ENCODE measurements around the gene WNT10A. TPM values are rescaled to one million over a fixed set of nuclear protein-coding genes. Genes with fewer than 3 reads are reported as not detected.
A peak's percentile ranks its signal among the peaks of the same experiment; 100 is the strongest.

Gene WNT10A
- total and polyA plus RNA-seq, 2 donors (not counting 1 experiment from before 2014, with no cell fraction given) = 15.2 to 36.6 TPM

GRCh38 chr2:218882461-218882816 is 1.8 kb downstream of the WNT10A start:
- peak; percentile 59 for DNase-seq
- ChIA-PET POLR2A (interaction anchor here (0.6 to 15.0 kb wide), 2 partner anchors 13 to 28 kb away, joined by 3 to 490 read pairs; no protein-coding TSS in a partner anchor), CTCF (interaction anchor here (23.0 kb wide), 1 partner anchor 12 kb away, joined by 1627 read pairs; no protein-coding TSS in a partner anchor)
- peaks cover 70 to 88% of the 10 kb centered on the region in 2 donors for H3K4me1 ChIP-seq (ENCODE audit: control insufficient read depth in 2 of 2, insufficient read depth in 2 of 2, low read length in 2 of 2)
- no peaks in the 10 kb centered on the region for H3K36me3 ChIP-seq (replicated peaks in 1 of 2; ENCODE audit: control extremely low read depth in 1 of 2, control insufficient read depth in 1 of 2, extremely low read depth in 1 of 2, insufficient read depth in 2 of 2, low read length in 1 of 2)
- intact Hi-C loops (cut with micrococcal nuclease) = loop anchor here (5.0 kb wide), 2 partner anchors 485 to 590 kb away; partner anchors contain the start of genes CTDSP1 and TMBIM1
- TF ChIP-seq EZH2 (IDR thresholded peaks at IDR 0.05; ENCODE audit: borderline replicate concordance, insufficient read depth, low read depth, low read length, poor library complexity, severe bottlenecking) = no peak
- TF ChIP-seq, protein P1, sequence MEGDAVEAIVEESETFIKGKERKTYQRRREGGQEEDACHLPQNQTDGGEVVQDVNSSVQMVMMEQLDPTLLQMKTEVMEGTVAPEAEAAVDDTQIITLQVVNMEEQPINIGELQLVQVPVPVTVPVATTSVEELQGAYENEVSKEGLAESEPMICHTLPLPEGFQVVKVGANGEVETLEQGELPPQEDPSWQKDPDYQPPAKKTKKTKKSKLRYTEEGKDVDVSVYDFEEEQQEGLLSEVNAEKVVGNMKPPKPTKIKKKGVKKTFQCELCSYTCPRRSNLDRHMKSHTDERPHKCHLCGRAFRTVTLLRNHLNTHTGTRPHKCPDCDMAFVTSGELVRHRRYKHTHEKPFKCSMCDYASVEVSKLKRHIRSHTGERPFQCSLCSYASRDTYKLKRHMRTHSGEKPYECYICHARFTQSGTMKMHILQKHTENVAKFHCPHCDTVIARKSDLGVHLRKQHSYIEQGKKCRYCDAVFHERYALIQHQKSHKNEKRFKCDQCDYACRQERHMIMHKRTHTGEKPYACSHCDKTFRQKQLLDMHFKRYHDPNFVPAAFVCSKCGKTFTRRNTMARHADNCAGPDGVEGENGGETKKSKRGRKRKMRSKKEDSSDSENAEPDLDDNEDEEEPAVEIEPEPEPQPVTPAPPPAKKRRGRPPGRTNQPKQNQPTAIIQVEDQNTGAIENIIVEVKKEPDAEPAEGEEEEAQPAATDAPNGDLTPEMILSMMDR (IDR thresholded peaks at IDR 0.05) = no peak
- no CpG with 5 or more reads among the region's 1 CpG for WGBS (ENCODE audit: insufficient coverage)
- H3K27me3 ChIP-seq (replicated peaks in 1 of 4; ENCODE audit: control extremely low read depth in 1 of 4, control insufficient read depth in 3 of 4, insufficient read depth in 4 of 4, low read length in 3 of 4) = no peaks in the 10 kb centered on the region
- Mint-ChIP-seq H3K9me3 (ENCODE audit: insufficient read depth) (no peaks in the 10 kb centered on the region), H3K4me1 (peaks cover 73% of the 10 kb centered on the region), H3K4me3 (peak overlapping the region; percentile 95), H3K27me3 (no peaks in the 10 kb centered on the region), H3K27ac (peak overlapping the region; percentile 68)
- no peak overlapping the region for H3K9ac ChIP-seq (ENCODE audit: low read length)
- peaks cover 2% of the 10 kb centered on the region for H3K79me2 ChIP-seq (ENCODE audit: control insufficient read depth, insufficient read depth, low read length)
- no peak overlapping the region for H3K4me3 ChIP-seq (ENCODE audit: control extremely low read depth in 1 of 5, extremely low read depth in 1 of 5, insufficient read depth in 1 of 5, low read depth in 2 of 5, low read length in 4 of 5)
- peak overlapping the region; percentile 51 to 69 for H3K27ac ChIP-seq (ENCODE audit: low read length in 2 of 2)
- no peaks in the 10 kb centered on the region for H4K20me1 ChIP-seq (ENCODE audit: control insufficient read depth, insufficient read depth, low read length, poor library complexity, severe bottlenecking)
- no peak for ATAC-seq (ENCODE audit: low read depth)
- H3K4me2 ChIP-seq (replicated peaks; ENCODE audit: low read depth, low read length, poor library complexity, severe bottlenecking) = peak overlapping the region; percentile 92
- no peak overlapping the region for H2AFZ ChIP-seq (ENCODE audit: insufficient read depth, low read depth, low read length, poor library complexity, severe bottlenecking)
- no peaks in the 10 kb centered on the region for H3K9me3 ChIP-seq (ENCODE audit: control extremely low read depth in 1 of 3, control insufficient read depth in 2 of 3, insufficient read depth in 1 of 3, low read length in 2 of 3)

- ChIA-PET POLR2A (interaction anchor here (15.0 kb wide), 1 partner anchor 13 kb away, joined by 490 read pairs; no protein-coding TSS in a partner anchor), CTCF (interaction anchor here (23.0 kb wide), 1 partner anchor 12 kb away, joined by 1627 read pairs; no protein-coding TSS in a partner anchor)
- Histone ChIP-seq H3K36me3 (replicated peaks in 1 of 2; ENCODE audit: control extremely low read depth in 1 of 2, control insufficient read depth in 1 of 2, extremely low read depth in 1 of 2, insufficient read depth in 2 of 2, low read length in 1 of 2) (no peaks in the 10 kb centered on the region), H3K4me3 (ENCODE audit: control extremely low read depth in 1 of 5, extremely low read depth in 1 of 5, insufficient read depth in 1 of 5, low read depth in 2 of 5, low read length in 4 of 5) (no peak overlapping the region), H3K4me1 (ENCODE audit: control insufficient read depth in 2 of 2, insufficient read depth in 2 of 2, low read length in 2 of 2) (peaks cover 70 to 84% of the 10 kb centered on the region in 2 donors), H3K79me2 (ENCODE audit: control insufficient read depth, insufficient read depth, low read length) (peaks cover under 1% of the 10 kb centered on the region), H3K4me2 (replicated peaks; ENCODE audit: low read depth, low read length, poor library complexity, severe bottlenecking) (peak overlapping the region; percentile 92), H3K9ac (ENCODE audit: low read length) (peak overlapping the region; percentile 17), H3K27ac (ENCODE audit: low read length in 2 of 2) (peak overlapping the region; percentile 51 to 69), H3K9me3 (ENCODE audit: control extremely low read depth in 1 of 3, control insufficient read depth in 2 of 3, insufficient read depth in 1 of 3, low read length in 2 of 3) (no peaks in the 10 kb centered on the region), H3K27me3 (replicated peaks in 1 of 4; ENCODE audit: control extremely low read depth in 1 of 4, control insufficient read depth in 3 of 4, insufficient read depth in 4 of 4, low read length in 3 of 4) (no peaks in the 10 kb centered on the region), H4K20me1 (ENCODE audit: control insufficient read depth, insufficient read depth, low read length, poor library complexity, severe bottlenecking) (no peaks in the 10 kb centered on the region), H2AFZ (ENCODE audit: insufficient read depth, low read depth, low read length, poor library complexity, severe bottlenecking) (no peak overlapping the region)
- no peak for DNase-seq
- no peak for TF ChIP-seq EZH2 (IDR thresholded peaks at IDR 0.05; ENCODE audit: borderline replicate concordance, insufficient read depth, low read depth, low read length, poor library complexity, severe bottlenecking)
- TF ChIP-seq, protein P1 (IDR thresholded peaks at IDR 0.05) = no peak
- intact Hi-C loops (cut with micrococcal nuclease) = loop anchor here (5.0 kb wide), 2 partner anchors 486 to 591 kb away; partner anchors contain the start of genes CTDSP1 and TMBIM1
- H3K9me3 Mint-ChIP-seq (ENCODE audit: insufficient read depth) = no peaks in the 10 kb centered on the region
- H3K27ac Mint-ChIP-seq = peak overlapping the region; percentile 68
- WGBS (ENCODE audit: insufficient coverage) = no CpG with 5 or more reads among the region's 4 CpGs
- peak overlapping the region; percentile 95 for H3K4me3 Mint-ChIP-seq
- no peaks in the 10 kb centered on the region for H3K27me3 Mint-ChIP-seq
- no peak for ATAC-seq (ENCODE audit: low read depth)
- H3K4me1 Mint-ChIP-seq = peaks cover 77% of the 10 kb centered on the region
These were observed 2.3 kb downstream of the WNT10A start for GRCh38 chr2:218882866-218883366.
